Spleen (tissue), 11 donors: ENCODE data around the gene STMN3. TPM values are rescaled to one million over a fixed set of nuclear protein-coding genes. Genes with fewer than 3 reads are reported as not detected.

ENCODE experiments used
- DNase-seq: peaks from one replicate; pipeline ENCODE4 v3.0.0-alpha.2; 2020
- H3K27ac ChIP-seq, 8 donors: fragments of 200-600 bp; sonication (generic) in 7 of 8; 1 replicate in 4 of 8; 2 replicates in 4 of 8; pipeline versions ENCODE4 v1.5.0 to v1.8.0; 2016 to 2021; ENCODE audit warnings: inconsistent platforms in 4 of 8, mild to moderate bottlenecking in 4 of 8, moderate library complexity in 1 of 8
- H3K27me3 ChIP-seq, 7 donors: fragments of 200-600 bp; sonication (generic) in 6 of 7; replicated peaks in 1 of 7; 1 replicate in 4 of 7; 2 replicates in 3 of 7; pipeline versions ENCODE4 v1.5.0 to v1.8.0; 2016 to 2021; ENCODE audit warnings: inconsistent platforms in 3 of 7, mild to moderate bottlenecking in 1 of 7
- H3K36me3 ChIP-seq, 6 donors: fragments of 200-600 bp; sonication (generic) in 5 of 6; 1 replicate in 4 of 6; 2 replicates in 2 of 6; pipeline versions ENCODE4 v1.5.0 to v1.8.0; 2016 to 2021; ENCODE audit warnings: inconsistent platforms in 2 of 6
- H3K4me1 ChIP-seq, 6 donors: fragments of 200-600 bp; sonication (generic) in 5 of 6; 1 replicate in 3 of 6; 2 replicates in 3 of 6; pipeline versions ENCODE4 v1.5.0 to v1.8.0; 2016 to 2021; ENCODE audit warnings: inconsistent platforms in 3 of 6
- H3K4me3 ChIP-seq, 8 donors: fragments of 200-600 bp; sonication (generic) in 7 of 8; 1 replicate in 4 of 8; 2 replicates in 4 of 8; pipeline versions ENCODE4 v1.5.0 to v1.8.0; 2016 to 2021; ENCODE audit warnings: inconsistent platforms in 4 of 8, mild to moderate bottlenecking in 4 of 8, moderate library complexity in 2 of 8
- H3K9me3 ChIP-seq, 8 donors: fragments of 200-600 bp; sonication (generic) in 7 of 8; 1 replicate in 4 of 8; 2 replicates in 4 of 8; pipeline versions ENCODE4 v1.5.0 to v1.8.0; 2016 to 2021; ENCODE audit warnings: inconsistent platforms in 4 of 8
- CTCF ChIP-seq, 11 experiments: fragments of 200-600 bp in 7 of 11; fragments of 450-650 bp in 4 of 11; sonication (generic) in 4 of 11; IDR thresholded peaks in 8 of 11; conservative IDR thresholded peaks in 3 of 11; 1 replicate in 7 of 11; 2 replicates in 4 of 11; pipeline versions ENCODE4 v1.4.0 to v1.8.0; 2016 to 2021; ENCODE audit warnings: antibody characterized with exemption in 11 of 11, inconsistent platforms in 4 of 11, mild to moderate bottlenecking in 1 of 11
- POLR2A ChIP-seq, 3 donors: fragments of 450-650 bp; IDR thresholded peaks; one replicate each; pipeline ENCODE4 v1.5.1; 2017; ENCODE audit warnings: antibody characterized with exemption in 3 of 3, mild to moderate bottlenecking in 1 of 3
- POLR2AphosphoS5 ChIP-seq, 3 donors: sonication (generic); formaldehyde crosslinking; IDR thresholded peaks; one replicate each; pipeline ENCODE4 v1.5.1; 2017; ENCODE audit warnings: antibody characterized with exemption in 3 of 3
- WGBS, 5 donors: extraction: QIAGEN DNeasy Blood & Tissue Kit in 3 of 5; methylation state at CpG; one replicate each; pipeline versions ENCODE4 v1.1.5 to v1.1.7; 2013 to 2018; 5-methylcytosine and 5-hydroxymethylcytosine counted together
- intact Hi-C: fragments of 100-400 bp; cut with DNase I; formaldehyde crosslinking; loops from one replicate; pipeline ENCODE4 v1.15.0; 2023; ENCODE audit warnings: low total_unique reads
- polyA plus RNA-seq, 3 donors: library from polyadenylated mRNA; stranded (reverse); fragments of 200-250 nt; gene quantifications; one replicate each; pipeline ENCODE4 v1.2.1, GENCODE V29; 2013
- total RNA-seq, 7 donors: library from RNA; depleted of rRNA in 3 of 7; stranded (reverse); fragments of >200 nt in 3 of 7; fragmentation: NEBNext Ultra II Directional in 4 of 7; extraction: Animal tissue kit (Norgen Biotek cat#: 25700) in 4 of 7; gene quantifications; one replicate each; pipeline versions ENCODE4 v1.1.0 to v1.2.1, GENCODE V29; 2016 to 2021
- donor health status: healthy with polysubstance abuse.
- donor health status: DM: no; HTN: no; CAD: no; lungs with moderate emphysema.
- donor health status: DM: no; HTN: no; CAD: no.
- donor health status: Bipolar disorder and iron deficiency.
- donor health status: healthy.
- donor health status: DM: no; HTN: no; CAD: no.
- donor health status: DM: yes; HTN: yes; CAD: no.

The STMN3 gene
- total and polyA plus RNA-seq, 10 donors: 16.1 to 57.0 (median 32.3) TPM

GRCh38 chr20:63692436-63693082 is 39.3 kb upstream of the STMN3 start:
- TF ChIP-seq POLR2A (IDR thresholded peaks at IDR 0.05) (no peak), CTCF (IDR thresholded peaks at IDR 0.05 in 8 of 11, conservative IDR thresholded peaks at IDR 0.05 in 3 of 11) (peak in 1 of 11 experiments; percentile 7), POLR2AphosphoS5 (IDR thresholded peaks at IDR 0.05) (peak in 2 of 3 donors; percentile 16 to 47)
- 68 to 86% (median 80%) methylated on average over 9 to 20 of the region's 20 CpGs for WGBS, 5 donors
- peak; percentile 65 for DNase-seq
- Histone ChIP-seq H3K4me1 (peaks cover 25 to 85% (median 60%) of the 10 kb centered on the region in 6 donors), H3K27me3 (peaks cover 0 to 7% (median 0%) of the 10 kb centered on the region in 7 donors), H3K27ac (peak overlapping the region in 6 of 8 donors; percentile 40 to 90 (median 44)), H3K9me3 (no peaks in the 10 kb centered on the region), H3K4me3 (no peak overlapping the region), H3K36me3 (peaks cover 0 to 44% (median 7%) of the 10 kb centered on the region in 6 donors)
- intact Hi-C loops: no loop called here

- H3K9me3 ChIP-seq: no peaks in the 10 kb centered on the region
- no peak overlapping the region for H3K4me3 ChIP-seq
- intact Hi-C loops: no loop called here
- peak overlapping the region in 7 of 8 donors; percentile 29 to 90 (median 44) for H3K27ac ChIP-seq
- peaks cover 0 to 41% (median 7%) of the 10 kb centered on the region in 6 donors for H3K36me3 ChIP-seq
- TF ChIP-seq POLR2A (IDR thresholded peaks at IDR 0.05) (no peak), CTCF (IDR thresholded peaks at IDR 0.05 in 8 of 11, conservative IDR thresholded peaks at IDR 0.05 in 3 of 11) (no peak), POLR2AphosphoS5 (IDR thresholded peaks at IDR 0.05) (peak in 2 of 3 donors; percentile 30 to 58)
- DNase-seq: peak; percentile 74
- 64 to 82% (median 76%) methylated on average over 14 to 21 of the region's 21 CpGs for WGBS, 5 donors
- peaks cover 0 to 11% (median 0%) of the 10 kb centered on the region in 7 donors for H3K27me3 ChIP-seq
- H3K4me1 ChIP-seq: peaks cover 19 to 85% (median 60%) of the 10 kb centered on the region in 6 donors
Measured at GRCh38 chr20:63691711-63692435, 38.6 kb upstream of the STMN3 start.

- Histone ChIP-seq H3K36me3 (peaks cover 0 to 40% (median 7%) of the 10 kb centered on the region in 6 donors), H3K9me3 (no peaks in the 10 kb centered on the region), H3K27ac (peak overlapping the region in 7 of 8 donors; percentile 26 to 90 (median 44)), H3K4me3 (no peak overlapping the region), H3K27me3 (peaks cover 0 to 6% (median 0%) of the 10 kb centered on the region in 7 donors), H3K4me1 (peaks cover 18 to 85% (median 60%) of the 10 kb centered on the region in 6 donors)
- 68 to 92% (median 78%) methylated on average over 15 to 24 of the region's 24 CpGs for WGBS, 5 donors
- intact Hi-C loops: no loop called here
- TF ChIP-seq CTCF (IDR thresholded peaks at IDR 0.05 in 8 of 11, conservative IDR thresholded peaks at IDR 0.05 in 3 of 11) (no peak), POLR2A (IDR thresholded peaks at IDR 0.05) (no peak), POLR2AphosphoS5 (IDR thresholded peaks at IDR 0.05) (peak in 2 of 3 donors; percentile 33 to 54)
- peak; percentile 75 for DNase-seq
Measured at GRCh38 chr20:63690898-63691710, 37.9 kb upstream of the STMN3 start.
